ENCODE results near the gene RBM34.
"Not testable (repeated sequence)": the region's sequence is repeated elsewhere in the genome, so short reads cannot be mapped to it uniquely, and the experiment has no call there.

The RBM34 gene, protein sequence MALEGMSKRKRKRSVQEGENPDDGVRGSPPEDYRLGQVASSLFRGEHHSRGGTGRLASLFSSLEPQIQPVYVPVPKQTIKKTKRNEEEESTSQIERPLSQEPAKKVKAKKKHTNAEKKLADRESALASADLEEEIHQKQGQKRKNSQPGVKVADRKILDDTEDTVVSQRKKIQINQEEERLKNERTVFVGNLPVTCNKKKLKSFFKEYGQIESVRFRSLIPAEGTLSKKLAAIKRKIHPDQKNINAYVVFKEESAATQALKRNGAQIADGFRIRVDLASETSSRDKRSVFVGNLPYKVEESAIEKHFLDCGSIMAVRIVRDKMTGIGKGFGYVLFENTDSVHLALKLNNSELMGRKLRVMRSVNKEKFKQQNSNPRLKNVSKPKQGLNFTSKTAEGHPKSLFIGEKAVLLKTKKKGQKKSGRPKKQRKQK

DNA sequence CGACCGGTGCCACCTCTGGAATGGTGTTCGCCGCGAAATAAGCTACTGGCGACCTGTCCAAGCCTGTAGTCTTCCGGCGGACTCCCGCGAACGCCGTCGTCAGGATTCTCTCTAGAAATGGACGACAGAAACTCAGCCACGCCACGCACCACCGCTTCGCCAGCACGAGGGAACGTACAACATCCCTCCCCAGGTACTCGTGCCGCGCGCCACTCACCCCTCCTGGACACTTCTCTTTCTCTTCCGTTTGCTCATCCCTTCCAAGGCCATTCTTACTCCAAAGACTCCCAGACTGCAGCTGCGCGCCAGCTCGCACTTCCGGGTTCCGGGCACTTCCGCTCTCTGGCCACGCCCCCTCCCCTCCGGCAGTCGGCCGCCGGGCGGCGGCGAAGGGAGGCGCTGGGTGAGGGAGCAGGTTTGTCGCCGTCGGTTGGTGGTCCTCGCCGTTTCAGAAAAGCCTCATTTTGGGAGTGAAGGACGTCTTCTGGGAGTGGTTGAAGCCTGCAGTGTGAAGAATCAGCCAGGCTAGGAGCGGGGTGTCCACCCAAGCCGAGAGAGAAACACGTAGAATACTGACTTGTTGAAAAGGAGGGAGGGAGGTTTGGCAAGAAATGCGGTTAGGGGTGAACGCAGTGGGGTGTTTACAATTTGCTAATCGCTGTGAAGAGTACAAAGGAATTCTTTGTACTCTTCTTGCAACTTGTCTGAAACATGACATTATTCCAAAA, at the start of gene RBM34:
Gene RBM34, minus strand, starts transcription at position 294 of the 728 bp plus-strand sequence. Its CDS starts 24 bp downstream, at position 270.
- H3K27ac ChIP-seq, result peak within 1 kb of the TSS; percentile 82
- peak; percentile 52 for DNase-seq (ENCODE audit: low read depth, low spot score)

DNA sequence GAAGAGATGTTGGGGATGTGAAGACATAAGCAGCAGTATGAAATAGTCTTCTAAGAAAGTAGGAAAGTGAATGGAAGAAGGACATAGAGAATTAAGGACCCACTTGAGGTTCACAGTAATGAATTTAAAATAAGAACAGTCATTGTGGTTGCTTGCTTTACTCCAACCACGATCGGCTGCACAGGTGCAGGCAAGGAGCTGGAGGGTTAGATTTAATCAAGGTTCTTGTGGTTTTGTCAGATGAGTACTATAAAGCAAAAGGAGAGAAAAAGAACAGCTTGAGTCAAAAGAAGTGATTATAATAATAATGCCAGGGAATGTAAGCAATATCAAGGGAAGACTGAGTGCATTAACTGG, 46.1 kb upstream of the RBM34 start:
- no peak overlapping the region for H3K27ac ChIP-seq

GRCh38 chr1:235206533-235207208, 45.6 kb upstream of the RBM34 start:
- no peak for DNase-seq (ENCODE audit: low read depth, low spot score)

More for the DNA sequence above, 46.1 kb upstream of the RBM34 start:
- no peak for DNase-seq (ENCODE audit: low read depth, low spot score)

GRCh38 chr1:235205687-235206086, 44.6 kb upstream of the RBM34 start:
- no peak for DNase-seq (ENCODE audit: low read depth, low spot score)
- H3K27ac ChIP-seq, result no peak overlapping the region

More at GRCh38 chr1:235206533-235207208, 45.6 kb upstream of the RBM34 start:
- no peak overlapping the region for H3K27ac ChIP-seq

DNA sequence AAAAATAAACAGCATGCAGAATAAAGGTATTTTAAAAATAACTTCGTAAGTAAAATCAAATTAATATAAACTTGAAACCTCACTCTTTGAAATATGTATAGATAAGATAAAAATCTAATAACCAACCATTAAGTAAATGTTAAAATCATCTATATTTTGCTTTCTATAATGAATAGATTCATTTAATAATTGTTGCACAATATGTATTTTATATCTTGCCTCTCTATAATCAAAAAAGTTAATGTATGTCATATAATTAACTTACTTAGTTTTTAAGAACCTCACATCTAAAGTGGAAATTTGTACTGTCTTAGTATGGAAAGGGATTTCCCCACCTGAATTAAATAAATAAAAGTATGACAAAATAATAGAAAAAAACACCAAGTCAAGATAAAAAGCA, 42.4 kb upstream of the RBM34 start:
- no peak overlapping the region for H3K27ac ChIP-seq
- DNase-seq (ENCODE audit: low read depth, low spot score), result no peak

- H3K27ac ChIP-seq, result not testable (repeated sequence)
Observed at GRCh38 chr1:235202447-235202846, 41.4 kb upstream of the RBM34 start.

GRCh38 chr1:235199441-235199840, 38.4 kb upstream of the RBM34 start:
- DNase-seq (ENCODE audit: low read depth, low spot score), result no peak
- H3K27ac ChIP-seq, result no peak overlapping the region

More at GRCh38 chr1:235202447-235202846, 41.4 kb upstream of the RBM34 start:
- DNase-seq (ENCODE audit: low read depth, low spot score), result not testable (repeated sequence)

DNA sequence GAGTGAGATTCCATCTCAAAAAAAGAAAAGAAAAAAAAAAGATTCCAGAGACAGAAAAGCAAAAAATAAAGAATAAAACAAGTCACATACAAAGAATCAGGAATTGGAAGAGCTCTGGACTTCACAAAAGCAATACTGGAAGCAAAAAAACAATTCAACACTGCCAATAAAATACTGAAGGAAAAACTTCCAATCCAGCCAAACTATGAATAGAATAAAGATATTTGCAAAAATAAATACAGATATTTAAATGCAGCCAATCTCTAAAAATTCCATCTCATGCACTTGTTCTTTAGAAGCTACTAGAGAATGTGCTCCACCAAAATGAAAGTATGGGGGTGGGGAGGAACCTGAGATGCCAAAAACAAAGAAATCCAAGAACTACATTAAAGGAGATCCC, 29.4 kb upstream of the RBM34 start:
- DNase-seq (ENCODE audit: low read depth, low spot score), result no peak
- no peak overlapping the region for H3K27ac ChIP-seq

- no peak for DNase-seq (ENCODE audit: low read depth, low spot score)
- no peak overlapping the region for H3K27ac ChIP-seq
Observed at GRCh38 chr1:235187316-235187715, 26.3 kb upstream of the RBM34 start.

GRCh38 chr1:235181561-235182245, 20.7 kb upstream of the RBM34 start:
- no peak for DNase-seq (ENCODE audit: low read depth, low spot score)
- no peak overlapping the region for H3K27ac ChIP-seq

DNA sequence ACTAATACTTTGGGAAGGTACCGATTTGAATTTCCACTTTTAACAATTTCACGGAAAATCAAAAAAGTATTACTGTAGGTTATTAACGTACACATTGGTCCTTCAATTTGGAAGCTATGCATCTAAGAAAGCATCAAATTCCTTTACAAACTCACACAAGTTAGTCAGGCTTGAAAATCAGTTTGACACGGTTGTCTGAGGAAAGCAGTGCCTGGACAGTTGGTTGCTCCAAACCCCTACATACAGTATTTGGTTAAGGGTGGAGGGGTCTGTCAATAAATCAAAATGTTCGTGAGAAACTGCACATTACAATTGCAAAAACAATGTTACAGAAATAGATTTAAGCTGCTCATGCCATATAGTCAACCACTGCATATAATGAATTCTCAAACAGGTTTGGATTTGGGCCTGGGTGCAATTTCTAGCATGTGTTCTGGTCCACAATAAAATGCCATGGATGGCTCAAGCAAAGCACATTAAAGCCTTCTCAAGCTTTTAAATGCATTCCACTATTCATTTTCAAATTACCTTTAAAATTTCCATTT, 19.9 kb upstream of the RBM34 start:
- no peak for DNase-seq (ENCODE audit: low read depth, low spot score)

GRCh38 chr1:235176486-235176885, 15.4 kb upstream of the RBM34 start:
- H3K27ac ChIP-seq, result no peak overlapping the region
- DNase-seq (ENCODE audit: low read depth, low spot score), result no peak

More for the DNA sequence above, 19.9 kb upstream of the RBM34 start:
- no peak overlapping the region for H3K27ac ChIP-seq

GRCh38 chr1:235169986-235170385, 8.9 kb upstream of the RBM34 start:
- no peak overlapping the region for H3K27ac ChIP-seq
- DNase-seq (ENCODE audit: low read depth, low spot score), result no peak

DNA sequence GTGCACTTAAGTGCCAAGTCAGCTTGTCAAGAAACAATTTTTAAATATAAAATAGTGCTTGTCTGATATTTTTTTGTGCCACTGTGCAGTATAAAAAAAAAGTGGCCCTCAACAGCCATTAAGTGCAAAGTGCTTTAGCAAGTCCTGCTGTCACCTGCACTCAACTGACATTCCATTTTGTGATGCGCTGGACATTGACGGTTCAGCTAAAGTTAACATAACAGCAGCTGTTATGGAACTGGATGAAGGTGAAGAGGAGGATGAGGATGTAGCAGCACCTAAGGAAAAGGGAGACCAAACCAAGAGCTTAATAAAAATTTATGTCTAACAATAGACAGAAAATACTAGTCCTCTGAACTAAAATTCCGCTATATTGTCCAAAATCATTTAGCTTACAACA, 7.3 kb upstream of the RBM34 start:
- no peak for DNase-seq (ENCODE audit: low read depth, low spot score)
- no peak overlapping the region for H3K27ac ChIP-seq

- no peak for DNase-seq (ENCODE audit: low read depth, low spot score)
- peak overlapping the region; percentile 82 for H3K27ac ChIP-seq
Observed at GRCh38 chr1:235161685-235162327, 756 bp upstream of the RBM34 start.

- peak overlapping the region; percentile 82 for H3K27ac ChIP-seq
- no peak for DNase-seq (ENCODE audit: low read depth, low spot score)
Observed at GRCh38 chr1:235160383-235160956, 580 bp downstream of the RBM34 start.

DNA sequence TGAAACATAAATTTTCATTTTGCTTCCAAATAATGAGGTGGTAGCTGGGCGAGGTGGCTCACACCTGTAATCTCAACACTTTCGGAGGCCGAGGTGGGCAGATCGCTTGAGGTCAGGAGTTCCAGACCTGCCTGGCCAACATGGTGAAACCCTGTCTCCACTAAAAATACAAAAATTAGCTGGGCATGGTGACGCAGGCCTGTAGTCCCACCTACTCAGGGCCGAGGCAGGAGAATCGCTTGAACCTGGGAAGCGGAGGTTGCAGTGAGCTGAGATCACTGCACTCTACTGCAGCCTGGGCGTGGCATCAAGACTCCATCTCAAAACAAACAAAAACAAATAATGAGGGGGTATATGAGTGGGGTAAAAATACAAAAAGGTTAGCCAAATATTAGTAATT, 1.1 kb downstream of the RBM34 start:
- not testable (repeated sequence) for DNase-seq (ENCODE audit: low read depth, low spot score)
- H3K27ac ChIP-seq, result peak overlapping the region; percentile 82

- not testable (repeated sequence) for H3K27ac ChIP-seq; DNase-seq (ENCODE audit: low read depth, low spot score)
Observed at GRCh38 chr1:235159284-235159683, 1.8 kb downstream of the RBM34 start.

DNA sequence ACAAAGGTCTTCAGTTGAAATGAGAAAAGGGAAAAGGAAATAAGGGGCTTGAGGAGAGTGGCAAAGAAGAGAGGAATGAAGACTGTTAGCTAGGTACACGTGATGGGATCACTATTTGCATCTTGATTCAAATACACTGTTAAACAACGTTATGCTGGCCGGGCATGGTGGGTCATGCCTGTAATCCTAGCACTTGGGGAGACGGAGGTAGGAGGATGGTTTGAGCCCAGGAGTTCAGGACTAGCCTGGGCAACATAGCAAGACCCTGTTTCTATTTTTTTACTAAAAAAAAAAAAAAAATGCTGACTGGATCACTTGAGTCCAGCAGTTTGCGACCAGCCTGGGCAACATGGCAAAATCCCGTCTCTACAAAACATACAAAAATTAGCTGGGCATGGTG, 2.4 kb downstream of the RBM34 start:
- no peak for DNase-seq (ENCODE audit: low read depth, low spot score)
- no peak overlapping the region for H3K27ac ChIP-seq
